Middle frontal gyrus (tissue), 1 donor: ENCODE results near the gene ADAM12.

Experiments
- DNase-seq: peaks from one replicate; pipeline ENCODE4 v3.0.0-alpha.2; 2015; ENCODE audit warnings: low spot score; ENCODE audit errors: extremely low spot score

ADAM12 gene

DNA sequence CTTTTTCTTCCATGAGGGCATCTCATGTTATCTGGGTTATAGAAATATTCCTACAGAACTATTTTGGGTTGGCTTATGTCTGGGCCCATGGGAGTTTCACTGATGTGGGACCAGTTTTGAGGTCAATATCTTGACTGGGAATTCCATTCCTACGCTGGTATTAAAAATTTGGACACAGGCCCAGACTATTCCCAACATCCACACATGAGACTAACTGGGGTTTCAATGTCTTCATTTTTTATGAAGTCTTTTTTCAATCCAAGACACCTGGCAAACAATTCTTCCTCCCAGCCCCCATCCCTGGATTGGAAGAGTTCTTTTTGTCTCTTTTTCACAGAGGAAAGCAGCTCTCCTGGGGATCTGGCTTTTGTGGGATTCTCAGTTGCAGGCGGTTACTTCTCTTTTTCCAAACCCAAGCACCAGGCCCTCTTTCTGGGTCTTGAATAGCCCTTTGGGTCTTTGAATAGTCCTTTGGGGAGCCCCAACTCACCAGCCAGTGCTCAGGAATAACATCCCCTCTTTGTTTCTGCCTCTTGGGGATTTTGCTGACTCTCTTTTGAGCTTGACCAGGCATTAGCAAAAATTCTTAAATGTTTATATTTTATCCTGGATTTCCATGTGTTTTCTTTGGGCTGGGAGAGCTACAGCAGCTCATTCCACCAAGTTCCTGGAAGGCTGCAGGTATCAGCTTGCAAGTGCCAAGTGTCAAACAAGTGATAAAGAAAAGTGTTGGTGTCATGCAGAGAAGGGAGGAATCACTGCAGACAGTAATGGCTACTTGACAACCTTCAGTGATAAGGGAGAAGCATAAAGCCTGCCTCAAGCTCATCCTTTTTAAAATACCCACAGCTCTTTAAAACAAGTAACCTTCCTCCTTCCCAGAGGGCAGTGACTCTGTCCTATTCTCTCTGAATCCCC lies 234.3 kb downstream of the ADAM12 start:
- DNase-seq = no peak

- peak; percentile 13 for DNase-seq
Observed at GRCh38 chr10:126147866-126148587, 240.2 kb downstream of the ADAM12 start.

- DNase-seq = no peak
Observed at GRCh38 chr10:126146771-126147170, 241.5 kb downstream of the ADAM12 start.

- no peak for DNase-seq
Observed at GRCh38 chr10:126143117-126143516, 245.2 kb downstream of the ADAM12 start.

DNA sequence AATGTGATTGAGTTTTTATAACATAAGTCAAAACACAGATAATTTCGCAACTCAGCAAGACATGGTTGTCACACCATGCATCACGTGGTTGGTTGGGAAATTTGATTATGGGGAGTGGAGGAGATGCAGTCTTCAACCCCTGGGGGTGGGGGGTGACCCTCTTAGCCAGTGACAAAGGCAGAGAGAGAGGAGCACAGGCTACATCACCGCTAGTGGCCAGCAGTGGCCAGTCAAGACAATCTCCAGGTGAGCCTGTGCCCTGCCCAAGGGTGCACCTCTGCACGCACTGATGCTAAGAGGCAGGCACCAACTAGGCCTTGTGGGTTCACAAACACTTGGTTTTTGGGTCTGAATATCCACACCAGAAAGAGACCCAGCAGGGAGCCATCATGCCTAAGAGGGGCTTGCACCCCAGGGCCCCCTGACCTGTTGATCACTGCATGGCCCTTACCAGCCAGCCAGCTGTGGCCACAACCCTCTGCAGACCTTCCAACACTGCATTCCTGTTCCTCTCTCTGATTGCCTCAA lies 247.5 kb downstream of the ADAM12 start:
- no peak for DNase-seq

DNA sequence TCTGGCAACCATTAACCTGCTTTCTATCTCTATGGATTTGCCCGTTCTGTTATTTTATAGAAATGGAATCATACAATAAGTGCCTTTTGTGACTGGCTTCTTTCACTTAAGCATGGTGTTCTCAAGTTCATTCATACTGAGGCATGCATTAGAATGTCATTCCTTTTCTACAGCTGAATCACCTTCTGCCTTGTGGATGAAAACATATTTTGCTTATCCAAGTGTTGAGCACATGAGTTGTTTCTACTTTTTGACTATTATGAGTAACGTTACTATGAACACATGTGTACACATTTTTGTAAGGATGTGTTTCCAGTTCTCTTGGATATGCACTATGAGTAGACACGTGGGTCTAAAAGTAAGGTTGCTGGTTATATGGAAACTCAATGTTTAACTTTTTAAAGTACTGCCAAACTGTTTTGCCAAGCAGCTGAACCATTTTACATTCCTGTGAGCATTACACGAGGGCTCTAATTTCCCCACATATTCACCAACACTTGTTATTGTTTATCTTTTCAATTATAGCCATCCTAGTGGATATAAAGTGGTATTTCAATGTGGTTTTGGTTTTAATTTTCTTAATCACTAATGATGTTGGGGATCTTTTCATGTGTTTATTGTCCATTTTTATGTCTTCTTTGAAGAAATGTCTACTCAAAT lies 250.6 kb downstream of the ADAM12 start:
- no peak for DNase-seq

DNA sequence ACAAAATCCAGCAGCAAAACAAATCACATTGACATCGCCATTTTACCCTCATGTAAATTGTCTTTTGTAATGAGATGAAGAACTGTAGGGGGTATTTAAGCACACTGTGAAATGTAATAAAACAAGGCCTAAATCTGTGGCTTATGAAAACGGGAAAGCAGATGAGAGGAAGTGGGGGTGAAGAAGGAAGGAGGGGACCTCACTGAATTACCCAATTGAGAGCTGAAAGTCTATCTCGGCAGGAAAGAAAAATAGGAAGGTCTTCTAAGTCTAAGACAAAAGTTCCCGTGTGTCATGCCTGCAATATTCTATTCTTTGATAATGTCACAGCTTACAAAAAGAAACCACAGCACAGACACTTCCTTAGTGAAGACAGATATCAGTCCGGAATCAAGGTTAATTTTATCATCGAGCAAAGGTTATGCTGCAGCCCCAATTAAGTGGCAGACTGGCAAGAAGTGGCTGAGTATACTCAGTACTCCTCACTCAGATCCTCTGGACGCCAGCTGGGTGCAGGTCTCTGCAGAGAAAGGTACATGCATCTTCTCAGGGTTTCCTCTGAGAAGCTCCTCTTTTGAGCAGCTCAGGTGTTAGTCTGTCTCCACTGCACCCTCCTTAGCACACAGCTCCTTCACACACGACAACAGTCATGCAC lies 252.2 kb downstream of the ADAM12 start:
- no peak for DNase-seq

DNA sequence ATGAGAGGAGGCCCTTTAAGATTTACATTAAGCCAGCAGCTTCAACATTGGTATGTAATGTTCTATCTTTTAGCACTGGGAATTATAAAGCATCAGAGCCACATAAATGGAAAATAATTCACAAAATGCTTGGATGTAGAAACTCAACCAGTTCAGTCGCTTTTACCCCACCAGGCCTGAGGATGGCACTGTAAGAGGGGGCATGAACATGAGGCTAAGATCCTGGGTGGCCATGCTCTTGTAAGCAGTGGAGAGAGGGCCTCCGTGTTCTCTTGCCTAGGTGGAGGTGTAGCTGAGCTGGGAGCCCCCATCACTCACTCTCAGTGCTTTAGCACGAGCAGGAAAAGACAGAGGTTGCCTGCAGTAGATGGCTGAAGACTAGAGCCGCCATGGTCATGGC lies 253.1 kb downstream of the ADAM12 start:
- no peak for DNase-seq

DNA sequence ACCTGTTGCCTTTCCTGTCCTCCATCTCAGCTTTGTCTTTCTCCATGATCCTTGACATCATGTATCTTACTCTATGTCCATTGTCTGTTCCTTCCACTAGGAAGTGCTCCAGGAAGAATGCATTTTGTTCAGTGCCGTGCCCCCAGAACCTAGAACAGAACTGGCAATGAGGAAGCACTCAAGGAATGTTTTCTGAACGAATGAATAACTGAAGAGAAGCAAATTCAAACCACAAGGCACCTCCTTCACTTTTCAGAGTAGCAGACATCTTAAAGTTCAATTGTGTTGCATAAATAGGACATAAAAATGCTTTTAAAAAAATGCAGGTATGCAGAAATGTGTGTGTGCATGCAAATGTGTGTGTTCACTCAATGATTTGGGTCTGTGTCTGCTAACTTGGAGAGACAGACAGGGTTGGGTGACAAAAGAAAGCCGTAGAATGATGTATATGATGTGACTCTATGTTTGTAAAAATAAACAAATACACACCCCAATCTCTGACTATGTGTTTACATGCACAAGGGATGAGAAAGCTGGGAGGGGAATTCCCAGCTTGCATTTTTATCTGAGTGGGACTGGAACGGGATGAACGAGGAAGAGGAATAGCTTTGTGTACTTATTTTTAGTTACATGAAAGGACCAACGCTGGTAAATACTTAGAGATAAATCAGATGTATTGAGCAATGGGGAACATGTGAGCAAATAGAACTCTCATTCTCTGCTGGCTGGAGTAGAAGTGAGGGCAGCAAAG lies 254.2 kb downstream of the ADAM12 start:
- no peak for DNase-seq

- no peak for DNase-seq
Observed at GRCh38 chr10:126133082-126133620, 255.1 kb downstream of the ADAM12 start.

DNA sequence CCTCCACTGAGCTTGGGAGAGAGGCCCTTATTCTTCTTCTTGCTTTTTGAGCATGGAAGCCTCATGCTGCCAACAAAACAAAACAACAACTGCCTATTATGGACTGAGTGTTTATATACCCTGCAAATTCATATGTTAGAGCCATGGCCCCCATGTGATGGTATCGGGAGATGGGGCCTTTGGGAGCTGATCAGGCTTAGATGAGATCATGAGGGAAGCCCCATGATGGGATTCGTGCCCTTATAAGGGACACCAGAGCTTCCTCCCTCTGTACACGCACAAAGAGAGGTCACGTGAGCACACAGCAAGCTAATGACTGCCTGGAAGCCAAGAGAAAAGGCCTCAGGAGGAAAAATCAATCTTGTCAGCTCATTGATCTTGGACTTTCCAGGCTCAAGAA lies 256.9 kb downstream of the ADAM12 start:
- DNase-seq = no peak

- no peak for DNase-seq
Observed at GRCh38 chr10:126130271-126130710, 258.0 kb downstream of the ADAM12 start.

- no peak for DNase-seq
Observed at GRCh38 chr10:126129026-126129425, 259.3 kb downstream of the ADAM12 start.

GRCh38 chr10:126128581-126128980 lies 259.7 kb downstream of the ADAM12 start:
- no peak for DNase-seq

- DNase-seq = no peak
Observed at GRCh38 chr10:126127481-126128029, 260.7 kb downstream of the ADAM12 start.

- DNase-seq = no peak
Observed at GRCh38 chr10:126126866-126127265, 261.4 kb downstream of the ADAM12 start.

- DNase-seq = no peak
Observed at GRCh38 chr10:126126023-126126422, 262.3 kb downstream of the ADAM12 start.

- DNase-seq = no peak
Observed at GRCh38 chr10:126124668-126125349, 263.5 kb downstream of the ADAM12 start.

- DNase-seq = no peak
Observed at GRCh38 chr10:126124046-126124445, 264.2 kb downstream of the ADAM12 start.
